ENCODE data around the gene SH2D7.

SH2D7 gene

DNA sequence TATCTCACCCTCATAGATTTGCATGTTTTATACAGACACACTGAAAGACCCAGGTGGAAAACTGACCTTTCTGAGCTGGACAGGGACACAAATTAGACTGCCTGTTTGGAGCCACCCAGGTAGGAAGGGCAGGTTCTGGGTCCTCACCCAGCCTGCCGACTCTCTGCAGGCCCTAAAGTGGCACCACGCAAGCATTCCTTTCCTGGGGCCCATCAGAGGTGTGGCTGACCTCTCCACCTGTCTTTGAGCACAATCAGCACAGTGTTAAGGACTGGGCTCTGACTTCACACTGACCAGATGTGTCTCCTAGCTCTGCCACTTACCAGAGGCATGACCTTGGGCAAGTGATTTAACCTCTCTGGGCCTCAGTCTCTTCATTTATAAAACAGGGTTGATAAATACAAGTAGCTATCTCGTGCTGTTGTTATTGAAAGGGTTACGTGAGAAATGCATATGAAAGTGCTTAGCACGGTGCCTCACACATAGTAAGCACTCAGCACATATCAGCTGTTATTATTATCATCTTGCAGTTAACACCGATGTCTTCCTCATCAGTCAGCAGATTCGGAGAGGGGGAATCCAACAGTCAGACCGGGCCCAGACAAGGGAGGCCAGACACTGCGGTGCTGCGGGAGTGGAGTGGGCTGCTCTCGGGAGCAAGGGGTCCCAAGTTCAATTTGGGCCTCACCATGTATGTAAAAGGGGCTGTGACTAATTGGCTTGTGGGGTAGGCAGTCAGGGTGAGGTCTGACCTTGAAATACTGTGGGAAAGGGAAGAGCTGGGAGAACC is 12.9 kb upstream of the SH2D7 start:
- DNase-seq = no peak

DNA sequence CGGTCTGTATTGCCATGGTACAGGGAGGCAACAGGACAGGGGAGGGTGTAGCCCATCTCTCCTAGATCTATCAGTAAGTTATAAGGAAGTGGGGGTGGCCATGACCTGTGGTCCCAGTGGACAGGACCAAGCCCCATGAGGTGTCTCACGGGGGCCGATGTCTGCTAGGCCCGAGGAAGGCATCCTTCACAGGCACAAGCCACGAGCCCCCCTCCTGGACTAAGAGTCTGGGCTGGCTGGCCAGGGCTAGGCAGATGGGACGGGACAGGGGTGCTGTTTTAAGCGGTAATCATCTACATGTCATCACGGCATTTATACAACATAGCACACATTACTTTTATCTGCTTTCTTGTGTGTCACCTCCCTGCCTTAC is 12.3 kb upstream of the SH2D7 start:
- DNase-seq = no peak

DNA sequence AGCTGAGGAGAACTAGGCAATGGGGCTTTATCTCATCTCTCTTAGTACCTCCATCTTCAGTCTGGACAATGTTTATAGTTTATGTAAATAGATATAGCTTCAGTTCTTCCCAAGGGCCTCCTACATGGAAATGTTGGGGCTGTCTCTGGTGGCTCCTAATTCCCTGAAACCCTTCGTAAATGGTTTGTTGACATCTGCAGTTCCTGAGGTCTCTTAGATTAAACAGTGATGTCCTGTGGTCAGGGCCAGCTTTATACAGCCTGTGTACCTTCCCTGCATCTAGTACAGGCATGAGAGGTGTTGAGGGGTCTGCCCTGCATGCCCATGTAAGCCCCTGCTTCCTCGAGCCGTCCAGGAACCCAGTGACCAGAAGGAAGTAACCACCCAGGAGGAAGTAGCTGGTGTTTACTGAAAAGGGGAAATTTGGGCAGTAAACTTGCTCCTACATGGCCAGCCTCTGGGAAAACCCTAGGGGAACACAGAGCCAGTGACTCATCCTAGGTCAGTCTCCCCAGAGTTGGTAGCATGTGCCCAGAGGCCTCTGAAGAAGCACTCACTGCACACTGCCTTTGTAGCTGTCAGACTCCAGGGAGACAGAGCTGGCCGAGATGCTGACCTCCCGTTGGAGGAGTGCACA is 10.1 kb upstream of the SH2D7 start:
- no peak for DNase-seq

DNA sequence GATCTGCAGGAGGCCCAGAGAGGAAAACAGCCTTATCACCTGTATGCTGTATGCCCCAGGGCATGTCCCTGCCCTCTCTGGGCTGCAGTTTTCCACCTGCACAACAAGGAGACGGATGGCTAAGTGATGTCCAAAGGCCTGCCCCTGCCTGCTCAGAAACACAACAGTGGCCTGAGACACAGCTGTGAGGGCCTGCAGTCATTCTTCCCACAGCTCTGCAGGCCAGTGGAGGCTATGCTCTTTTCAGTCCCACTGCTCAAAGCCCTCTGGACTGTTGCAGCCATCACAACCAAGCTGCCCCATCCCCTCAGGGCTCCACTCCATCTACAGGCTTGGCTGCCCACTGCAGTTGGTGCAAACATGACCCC is 9.6 kb upstream of the SH2D7 start:
- DNase-seq = no peak

DNA sequence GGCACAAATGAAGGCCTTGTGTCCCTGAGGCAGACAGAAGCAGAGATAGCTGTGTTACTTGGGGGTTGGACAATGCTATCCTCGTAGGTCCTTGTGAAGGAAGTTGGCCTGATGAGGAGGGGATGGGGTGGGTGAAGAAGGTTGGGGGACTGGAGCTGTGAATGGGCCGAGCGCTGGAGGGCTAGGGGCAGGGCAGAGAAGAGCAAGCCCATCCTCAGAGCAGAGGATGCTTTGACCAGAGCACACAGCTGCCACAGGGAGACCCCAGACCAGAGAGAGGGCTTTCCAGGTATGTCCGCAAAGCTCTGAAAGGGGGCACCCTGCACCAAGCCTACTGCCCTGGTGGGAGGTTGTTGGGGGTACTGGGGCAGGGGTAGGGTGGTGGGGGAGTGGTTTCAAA is 9.2 kb upstream of the SH2D7 start:
- no peak for DNase-seq

DNA sequence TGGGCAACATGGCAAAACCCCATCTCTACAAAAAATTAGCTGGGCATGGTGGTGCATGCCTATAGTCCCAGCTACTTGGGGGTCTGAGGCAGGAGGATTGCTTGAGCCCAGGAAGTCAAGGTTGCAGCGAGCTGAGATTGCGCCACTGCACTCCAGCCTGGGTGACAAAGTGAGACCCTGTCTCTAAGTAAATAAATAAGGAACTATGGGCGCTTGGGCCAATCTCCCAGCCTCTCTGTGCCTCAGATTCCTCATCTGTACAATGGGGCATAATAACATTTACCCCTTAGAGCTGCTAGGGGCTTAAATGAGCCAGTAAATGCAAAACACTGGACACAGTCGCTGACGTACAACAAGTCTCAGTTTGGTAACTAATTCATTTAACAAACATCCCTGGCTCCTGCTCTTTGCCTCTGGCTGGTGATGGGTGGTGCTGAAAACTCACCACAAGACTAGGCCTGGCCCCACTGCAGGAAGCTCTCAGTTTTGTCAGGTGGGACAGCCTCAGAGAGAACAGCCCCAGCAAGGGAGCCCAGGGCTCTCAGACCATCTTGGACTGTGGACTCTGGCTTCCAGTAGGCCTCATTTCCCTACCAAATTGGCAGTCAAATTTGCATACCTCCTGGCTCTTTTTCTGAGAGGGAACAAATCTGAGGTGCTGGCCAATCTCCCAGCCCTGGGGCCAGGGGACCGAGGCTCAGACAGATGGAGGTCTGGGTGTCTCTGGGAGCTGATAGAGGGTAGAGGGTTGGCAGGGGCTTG is 8.5 kb upstream of the SH2D7 start:
- DNase-seq = no peak

DNA sequence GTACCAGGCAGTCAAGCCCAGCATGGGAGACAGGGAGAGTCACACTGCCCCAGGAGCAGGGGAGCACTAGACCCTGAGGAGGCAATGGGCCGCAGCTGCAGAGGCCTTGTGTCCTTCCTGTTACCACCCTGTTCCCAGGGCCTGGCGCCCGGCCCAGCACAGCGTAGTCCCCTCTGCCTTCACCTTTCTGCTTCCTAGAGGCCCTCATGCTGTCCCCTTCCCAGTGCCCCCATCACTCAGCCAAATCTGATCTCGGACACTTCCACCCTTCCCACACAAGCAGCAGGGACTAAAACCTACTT is 8.0 kb upstream of the SH2D7 start:
- no peak for DNase-seq

DNA sequence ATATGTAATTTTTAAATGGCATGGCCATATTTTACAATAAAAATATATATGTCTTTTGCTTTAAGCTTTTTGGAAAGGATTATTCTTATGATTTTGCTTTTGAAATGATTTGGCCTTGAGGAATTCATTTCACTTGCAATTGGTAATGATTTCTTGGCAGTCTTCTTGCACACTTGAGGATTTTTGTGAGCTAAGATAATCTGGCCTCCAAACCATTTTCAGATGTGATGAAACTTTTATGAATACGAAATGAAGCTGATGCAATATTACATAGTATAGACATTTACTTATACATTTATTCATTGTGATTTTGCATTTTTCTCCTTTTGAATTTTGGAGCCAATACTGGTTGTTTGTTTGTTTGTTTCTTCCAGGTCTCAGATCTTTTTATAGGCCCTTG is 6.4 kb upstream of the SH2D7 start:
- no peak for DNase-seq

DNA sequence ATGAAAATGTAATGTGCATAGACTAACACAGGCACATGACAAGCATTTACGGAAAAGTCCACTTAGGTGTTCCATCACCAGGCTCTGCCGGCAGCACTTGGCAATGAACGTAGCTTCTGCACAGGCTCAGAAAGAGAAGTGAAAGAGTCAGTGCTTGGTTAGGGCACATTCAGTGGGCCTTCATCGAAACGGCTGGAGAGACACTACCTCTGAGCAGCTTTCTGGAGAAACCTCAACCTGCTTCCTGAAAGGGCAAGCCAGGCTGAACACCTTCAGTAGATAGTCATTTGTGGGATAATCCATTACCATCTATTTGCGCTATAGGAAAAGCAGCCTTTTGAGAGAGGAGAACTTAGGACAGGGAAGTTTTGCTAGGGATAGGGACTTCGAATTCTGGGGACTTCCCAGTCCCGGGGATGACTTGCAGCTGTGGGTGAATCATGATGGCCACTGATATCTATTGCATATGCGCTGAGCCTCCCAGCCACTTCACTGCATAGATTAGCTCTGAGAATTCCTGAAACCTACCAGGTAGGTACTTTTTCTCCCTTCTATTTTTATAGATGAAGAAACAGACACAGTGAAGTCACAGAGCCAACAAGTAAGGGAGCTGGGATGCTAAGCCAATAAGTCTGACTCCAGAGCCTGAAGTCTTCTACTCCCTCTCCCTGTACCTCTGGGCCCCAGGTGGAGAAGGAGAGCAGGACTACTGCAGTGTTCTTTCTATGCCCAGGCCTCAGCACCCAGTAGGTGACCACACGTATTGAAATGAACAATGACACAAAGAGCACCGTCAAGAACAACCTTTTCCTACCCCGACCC is 4.2 kb upstream of the SH2D7 start:
- no peak for DNase-seq

DNA sequence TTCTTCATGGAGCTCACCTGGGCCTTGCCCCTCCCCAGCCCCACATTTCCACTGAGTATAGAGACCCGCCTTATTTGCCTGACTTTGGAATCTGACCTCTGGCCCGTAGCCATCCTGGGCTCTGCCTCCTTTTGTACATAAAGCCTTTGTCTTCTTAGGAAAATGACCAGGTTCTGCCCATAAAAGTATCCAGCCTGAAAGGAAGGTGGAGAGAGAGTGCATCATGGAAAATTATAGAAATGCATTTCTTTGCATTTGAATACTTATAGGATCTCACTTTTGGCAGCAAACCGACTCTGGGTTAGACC is 3.6 kb upstream of the SH2D7 start:
- DNase-seq = no peak

DNA sequence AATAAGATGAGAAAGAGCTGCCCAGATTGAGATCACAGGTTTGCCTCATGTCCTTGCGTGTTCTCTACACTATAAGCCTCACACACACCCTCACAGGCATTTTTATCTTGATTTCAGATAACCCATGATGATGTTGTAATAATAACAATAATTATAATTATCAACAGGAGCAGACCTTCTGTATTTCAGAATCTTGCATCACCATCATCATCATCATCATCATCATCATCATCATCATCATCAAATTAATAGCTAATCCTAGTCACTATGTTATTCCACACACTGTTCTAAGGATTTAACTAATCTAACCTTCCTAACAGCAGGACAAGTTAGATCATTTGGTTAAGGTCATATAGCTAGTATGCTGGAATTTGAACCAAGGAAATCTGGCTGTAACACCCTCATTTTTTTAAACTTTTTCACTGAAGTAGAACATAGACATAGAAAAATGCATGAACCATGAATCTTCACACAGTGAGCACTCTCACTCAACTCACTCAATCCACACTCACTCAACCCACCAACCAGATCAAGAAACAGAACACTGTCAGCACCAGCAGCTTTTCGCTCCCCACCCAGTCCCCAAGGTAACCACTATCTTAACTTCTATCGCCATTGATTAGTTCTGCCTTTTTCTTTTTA is 1.8 kb upstream of the SH2D7 start:
- DNase-seq = no peak

DNA sequence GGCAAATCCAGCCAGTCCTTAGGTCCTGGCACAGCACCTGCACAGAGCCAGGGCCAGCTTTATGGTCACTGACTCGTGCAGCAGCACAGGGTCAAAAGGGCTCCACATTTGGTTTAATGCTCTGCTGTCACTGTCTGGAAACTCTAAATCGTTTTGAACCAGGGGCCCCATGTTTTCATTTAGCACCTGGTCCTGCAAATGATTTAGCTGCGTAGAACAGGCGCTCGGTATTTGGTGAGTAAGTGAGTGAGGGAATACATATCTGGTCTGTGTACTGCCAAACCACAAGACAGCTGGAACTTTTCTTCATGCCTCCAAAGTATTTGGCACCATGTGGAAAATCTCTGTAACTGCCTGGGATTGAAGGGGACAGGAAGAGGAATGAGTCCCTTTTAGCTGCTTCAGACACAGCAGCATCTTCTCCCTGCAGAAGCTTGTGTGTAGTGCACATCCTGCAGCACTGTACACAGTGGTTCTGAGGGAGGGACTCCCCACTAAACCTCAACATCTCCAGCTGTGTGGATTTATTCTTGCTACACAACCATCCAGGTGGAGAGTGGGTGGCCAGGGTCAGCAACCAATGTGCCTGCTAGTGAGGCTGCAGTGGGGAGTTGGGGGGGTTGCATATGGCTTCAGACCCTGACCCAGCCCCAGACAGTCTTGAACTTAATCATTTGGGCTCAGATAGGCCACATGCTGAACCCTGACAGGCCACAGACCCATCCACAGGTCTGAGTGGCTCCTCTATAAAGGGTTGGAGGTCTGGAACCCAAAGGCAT is 1.1 kb downstream of the SH2D7 start:
- DNase-seq = no peak

DNA sequence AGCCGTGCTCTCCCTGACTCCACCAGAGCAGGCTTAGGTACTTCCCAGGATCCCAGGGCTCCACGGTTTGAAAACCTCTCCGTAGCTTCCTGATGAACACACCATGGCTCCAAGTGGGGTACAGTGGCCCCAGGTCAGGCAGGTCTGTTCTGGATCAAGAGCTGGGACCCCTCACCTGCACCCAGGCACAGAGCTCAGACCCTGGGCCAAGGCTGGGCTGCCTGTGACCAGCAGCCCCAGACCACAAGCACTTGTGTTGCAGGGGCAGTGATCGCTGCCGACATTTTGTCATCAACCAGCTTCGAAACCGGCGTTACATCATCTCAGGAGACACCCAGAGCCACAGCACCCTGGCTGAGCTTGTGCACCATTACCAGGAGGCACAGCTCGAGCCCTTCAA is 5.3 kb downstream of the SH2D7 start:
- DNase-seq = no peak

DNA sequence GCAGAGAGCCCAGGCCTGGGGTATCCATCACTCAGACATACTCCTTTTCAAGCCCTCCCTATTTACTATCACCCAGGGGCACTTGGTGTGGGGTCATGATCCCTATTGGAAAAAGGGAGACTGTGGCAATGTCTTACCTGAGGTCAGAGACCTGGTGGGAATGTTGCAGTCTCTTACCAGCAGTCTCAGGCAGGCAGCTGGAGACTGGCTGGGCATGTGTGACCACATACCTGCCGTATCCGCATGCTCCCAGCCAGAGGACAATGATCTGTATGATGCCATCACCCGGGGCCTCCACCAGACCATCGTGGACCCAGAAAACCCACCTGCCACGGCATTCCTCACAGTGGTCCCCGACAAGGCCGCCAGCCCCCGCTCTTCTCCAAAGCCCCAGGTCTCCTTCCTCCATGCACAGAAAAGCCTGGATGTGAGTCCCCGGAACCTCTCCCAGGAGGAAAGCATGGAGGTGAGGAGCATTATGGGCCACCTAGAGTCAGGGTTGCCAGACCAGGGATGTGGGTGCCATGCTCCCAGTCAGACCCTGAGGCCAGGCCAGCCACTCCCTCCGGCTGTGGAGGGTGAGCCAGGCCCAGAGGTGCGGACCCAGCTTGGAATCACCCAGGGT is 5.9 kb downstream of the SH2D7 start:
- DNase-seq = no peak

DNA sequence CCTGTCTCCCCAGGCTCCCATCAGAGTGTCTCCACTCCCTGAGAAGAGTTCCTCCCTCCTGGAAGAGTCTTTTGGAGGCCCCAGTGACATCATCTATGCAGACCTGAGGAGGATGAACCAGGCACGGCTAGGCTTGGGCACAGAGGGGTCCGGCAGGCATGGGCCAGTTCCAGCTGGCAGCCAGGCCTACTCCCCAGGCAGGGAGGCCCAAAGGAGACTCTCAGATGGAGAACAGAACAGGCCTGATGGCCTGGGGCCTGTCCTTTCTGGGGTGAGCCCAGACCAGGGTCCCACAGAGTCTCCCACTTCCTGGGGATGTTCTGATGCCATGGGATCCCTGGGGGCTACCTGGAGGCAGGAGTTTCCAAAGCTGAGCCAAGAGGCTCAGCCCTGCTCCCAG is 8.5 kb downstream of the SH2D7 start:
- DNase-seq = no peak

DNA sequence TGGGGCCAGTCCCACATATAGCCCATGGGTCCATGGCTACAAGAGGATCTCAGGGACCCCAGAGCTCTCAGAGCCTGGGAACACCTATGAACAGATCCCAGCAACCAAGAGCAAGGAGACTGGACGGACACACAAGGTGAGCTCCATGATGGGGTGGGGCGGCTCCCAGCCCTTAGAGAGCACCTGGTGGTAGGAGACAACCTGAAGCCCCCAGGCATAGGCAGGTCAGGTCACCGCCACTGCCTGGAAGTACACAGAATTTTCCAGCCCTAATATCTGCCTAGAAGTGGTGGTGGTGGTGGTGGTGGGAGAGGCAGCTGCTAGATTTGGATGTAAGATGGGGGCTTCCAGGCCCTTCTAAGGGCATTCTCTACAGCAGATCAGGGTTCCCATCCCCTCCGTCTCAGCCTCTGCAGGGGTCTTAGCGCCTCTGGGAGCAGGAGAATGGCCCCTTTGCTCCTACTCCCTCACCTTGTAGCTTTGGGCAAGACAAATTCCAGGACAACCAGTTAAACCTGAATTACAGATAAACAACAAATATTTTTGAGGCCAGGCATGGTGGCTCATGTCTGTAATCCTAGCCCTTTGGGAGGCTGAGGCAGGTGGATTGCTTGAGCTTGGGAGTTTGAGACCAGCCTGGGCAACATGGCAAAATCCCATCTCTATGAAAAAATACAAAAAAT is 9.2 kb downstream of the SH2D7 start:
- no peak for DNase-seq

DNA sequence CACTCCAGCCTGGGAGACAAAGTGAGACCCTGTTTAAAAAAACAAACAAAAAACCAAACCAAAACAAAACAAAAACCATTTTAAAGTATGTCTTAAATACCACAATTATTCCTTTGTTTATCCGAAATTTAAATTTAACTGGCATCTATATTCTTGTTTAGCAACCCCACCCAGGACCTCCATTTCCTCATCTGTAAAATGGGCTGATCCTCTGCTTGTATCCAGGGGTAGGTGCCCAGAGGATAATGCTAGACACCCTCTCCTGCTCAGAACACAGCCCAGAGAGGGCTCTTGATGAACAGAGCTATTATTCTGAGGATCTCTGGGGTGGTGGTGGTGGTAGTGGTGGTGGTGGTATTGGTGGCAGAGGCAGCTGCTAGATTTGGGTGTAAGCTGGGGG is 9.8 kb downstream of the SH2D7 start:
- DNase-seq = no peak

DNA sequence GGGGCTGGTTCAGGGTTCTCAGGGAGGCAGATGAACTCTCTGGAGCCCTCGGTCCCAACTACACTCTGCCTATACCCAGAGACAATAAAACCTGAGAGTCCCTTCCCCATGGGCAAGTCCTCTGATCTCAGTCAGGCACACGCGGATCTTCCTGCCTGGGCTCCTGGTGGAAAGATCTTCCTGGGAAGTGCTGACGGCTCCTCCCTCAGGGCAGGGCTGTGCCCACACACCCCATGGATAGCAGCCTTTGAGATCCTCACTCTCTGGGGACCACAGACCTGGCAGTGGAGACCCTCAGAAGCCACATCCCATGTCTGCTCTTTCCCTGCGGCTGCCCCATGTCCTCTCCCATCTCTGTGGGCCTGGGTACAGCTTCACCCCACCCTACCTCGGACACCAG is 10.4 kb downstream of the SH2D7 start:
- DNase-seq = no peak

DNA sequence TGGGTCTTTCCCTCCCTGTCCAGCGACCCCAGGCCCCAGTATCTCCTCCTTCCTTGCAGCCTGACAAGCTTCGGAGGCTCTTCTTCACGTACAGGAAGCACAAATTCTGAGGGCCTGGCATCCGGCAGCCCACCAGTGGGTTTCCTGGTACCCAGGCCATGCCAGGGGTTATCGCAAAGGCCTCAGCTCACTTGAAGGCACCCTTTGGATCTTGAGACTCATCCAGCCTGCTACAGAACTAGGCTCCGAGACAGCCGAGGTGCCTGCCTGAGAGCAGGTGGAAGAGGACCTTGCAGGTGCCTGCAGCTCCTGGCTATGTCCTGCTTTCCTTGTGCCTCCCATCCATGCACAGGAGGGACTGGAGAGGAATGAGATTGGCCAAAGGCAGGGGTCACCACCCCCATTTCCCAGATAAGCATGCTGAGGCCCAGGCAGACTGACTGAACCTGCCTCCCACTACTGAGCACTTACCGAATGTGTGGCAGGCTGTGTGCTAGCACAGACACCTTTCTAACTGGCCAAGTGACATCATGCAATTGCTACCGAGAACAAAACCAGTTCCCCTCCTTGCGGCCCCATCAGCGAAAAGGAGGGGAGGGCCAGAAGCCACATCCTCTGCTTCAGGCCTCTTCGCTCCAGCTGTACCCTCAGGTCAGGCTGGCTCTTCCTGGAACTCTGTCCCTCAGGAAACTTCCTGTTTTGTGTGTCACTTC is 11.2 kb downstream of the SH2D7 start:
- no peak for DNase-seq

DNA sequence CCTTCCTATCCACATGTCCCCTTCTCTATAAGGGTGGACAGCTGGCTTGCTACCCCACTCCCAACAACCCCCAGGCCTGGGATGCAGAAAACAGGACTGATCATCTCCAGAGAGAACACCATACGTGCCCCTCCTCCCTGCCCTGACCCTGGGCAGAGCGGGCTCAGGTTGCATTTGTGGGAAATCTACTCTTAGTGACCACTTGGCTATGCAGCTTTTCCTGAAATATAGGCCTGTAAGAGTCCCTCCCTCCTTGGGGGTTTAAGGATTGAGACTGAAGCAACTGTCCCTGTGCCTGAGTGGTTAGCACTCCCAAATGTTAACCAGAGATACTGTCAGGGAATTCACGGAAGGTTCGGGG is 11.7 kb downstream of the SH2D7 start:
- no peak for DNase-seq
